GM12864 (cell line): Measurements from ENCODE around the gene C1QTNF6.

Experiments
- DNase-seq: peaks from one replicate; pipeline ENCODE4 v3.0.0-alpha.2; 2011; ENCODE audit warnings: low read depth
- H3K4me3 ChIP-seq: 2 replicates; pipeline ENCODE4 v1.5.1; 2011; ENCODE audit warnings: mild to moderate bottlenecking, low read depth, low read length, control low read depth
- TF ChIP-seq, protein P1 (sequence below): IDR thresholded peaks from 2 replicates; pipeline ENCODE4 v1.5.1; 2011; ENCODE audit warnings: low read depth, mild to moderate bottlenecking, moderate library complexity, low read length, control low read depth, inconsistent platforms; ENCODE audit errors: missing control alignments

The C1QTNF6 gene

DNA sequence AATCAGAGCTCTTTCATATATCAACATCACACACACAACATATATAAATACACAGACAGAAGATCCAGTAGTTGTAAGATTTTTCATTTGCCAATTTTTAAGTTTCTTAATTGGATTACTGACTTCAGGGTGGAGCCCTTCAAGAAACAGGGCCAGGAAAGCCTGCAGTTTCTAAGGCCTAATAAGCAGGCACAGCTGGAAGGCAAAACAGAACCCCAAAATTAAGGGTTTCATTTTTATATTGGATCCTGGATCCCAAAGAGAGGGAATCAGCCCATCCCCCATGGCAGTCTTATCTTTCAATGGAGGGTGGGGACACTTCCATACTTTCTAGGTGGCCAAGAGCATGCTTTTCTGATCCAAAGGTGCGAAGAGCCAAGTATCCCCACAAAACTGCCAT lies 4.7 kb upstream of the C1QTNF6 start:
- H3K4me3 ChIP-seq: no peak overlapping the region
- TF ChIP-seq, protein P1, sequence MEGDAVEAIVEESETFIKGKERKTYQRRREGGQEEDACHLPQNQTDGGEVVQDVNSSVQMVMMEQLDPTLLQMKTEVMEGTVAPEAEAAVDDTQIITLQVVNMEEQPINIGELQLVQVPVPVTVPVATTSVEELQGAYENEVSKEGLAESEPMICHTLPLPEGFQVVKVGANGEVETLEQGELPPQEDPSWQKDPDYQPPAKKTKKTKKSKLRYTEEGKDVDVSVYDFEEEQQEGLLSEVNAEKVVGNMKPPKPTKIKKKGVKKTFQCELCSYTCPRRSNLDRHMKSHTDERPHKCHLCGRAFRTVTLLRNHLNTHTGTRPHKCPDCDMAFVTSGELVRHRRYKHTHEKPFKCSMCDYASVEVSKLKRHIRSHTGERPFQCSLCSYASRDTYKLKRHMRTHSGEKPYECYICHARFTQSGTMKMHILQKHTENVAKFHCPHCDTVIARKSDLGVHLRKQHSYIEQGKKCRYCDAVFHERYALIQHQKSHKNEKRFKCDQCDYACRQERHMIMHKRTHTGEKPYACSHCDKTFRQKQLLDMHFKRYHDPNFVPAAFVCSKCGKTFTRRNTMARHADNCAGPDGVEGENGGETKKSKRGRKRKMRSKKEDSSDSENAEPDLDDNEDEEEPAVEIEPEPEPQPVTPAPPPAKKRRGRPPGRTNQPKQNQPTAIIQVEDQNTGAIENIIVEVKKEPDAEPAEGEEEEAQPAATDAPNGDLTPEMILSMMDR: no peak
- no peak for DNase-seq

DNA sequence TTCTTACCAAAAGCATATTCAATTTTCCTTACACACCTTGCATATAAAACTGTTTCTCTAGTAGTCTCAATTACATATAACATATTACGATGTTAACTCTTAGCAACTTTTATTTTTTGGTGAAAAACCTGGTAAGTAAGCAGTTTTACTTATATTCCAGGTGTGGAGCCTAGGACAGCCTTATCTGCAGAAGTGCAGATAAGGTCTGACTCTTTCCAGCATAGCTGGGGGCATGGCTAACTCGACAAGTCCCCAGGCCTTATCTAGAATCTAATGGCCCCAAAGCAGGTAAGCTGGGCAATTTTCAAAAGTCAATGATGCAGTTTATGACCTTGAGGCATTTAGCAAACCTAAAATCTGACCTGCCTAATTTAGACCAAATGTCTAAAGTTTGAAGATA lies 4.2 kb upstream of the C1QTNF6 start:
- no peak overlapping the region for H3K4me3 ChIP-seq
- no peak for DNase-seq
- TF ChIP-seq, protein P1: no peak

DNA sequence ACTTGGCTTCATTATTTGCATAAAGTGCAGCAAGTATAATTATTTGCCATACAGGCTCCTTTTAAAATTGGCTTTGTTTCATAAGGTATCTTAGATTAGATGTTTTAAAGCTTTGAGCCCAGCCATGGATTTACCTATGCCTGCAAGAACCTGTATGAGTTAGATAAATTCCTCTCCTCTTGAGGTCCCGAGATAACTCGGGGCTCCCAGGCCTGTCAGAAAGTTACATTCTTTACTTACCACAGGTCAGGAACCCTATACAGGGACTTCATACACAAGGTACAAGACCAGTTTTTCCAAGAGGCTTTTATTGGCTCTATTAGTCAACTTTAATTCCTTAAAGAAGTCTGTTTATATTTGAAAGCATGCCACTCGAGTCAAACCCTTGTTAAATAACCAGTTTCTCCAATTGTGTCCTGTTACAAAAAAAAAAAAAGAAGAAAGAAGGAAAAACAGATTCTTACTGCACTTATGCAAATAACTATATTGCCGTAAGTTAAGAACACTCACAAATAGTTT lies 2.3 kb upstream of the C1QTNF6 start:
- H3K4me3 ChIP-seq: no peak overlapping the region

DNA sequence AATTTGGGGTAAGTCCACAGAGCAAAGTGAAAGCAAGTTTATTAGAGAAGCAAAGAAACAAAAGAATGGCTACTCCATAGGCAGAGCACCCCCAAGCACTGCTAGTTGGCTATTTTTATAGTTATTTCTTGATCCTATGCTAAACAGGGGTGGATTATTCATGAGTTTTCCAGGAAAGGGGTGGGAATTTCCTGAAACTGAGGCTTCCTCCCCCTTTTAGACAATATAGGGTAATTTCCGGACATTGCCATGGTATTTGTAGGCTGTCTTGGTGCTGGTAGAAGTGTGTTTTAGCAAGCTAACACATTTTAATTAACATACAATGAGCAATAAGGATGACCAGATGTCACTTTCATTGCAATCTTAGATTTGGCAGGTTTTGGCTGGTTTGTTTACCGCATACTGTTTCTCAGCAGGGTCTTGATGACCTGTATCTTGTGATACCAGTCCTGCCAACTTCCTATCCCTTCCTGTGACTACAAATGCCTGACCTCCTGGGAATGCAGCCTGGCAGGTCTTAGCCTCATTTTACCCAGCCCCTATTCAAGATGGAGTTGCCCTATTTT lies 937 bp upstream of the C1QTNF6 start:
- TF ChIP-seq, protein P1: no peak

More for the DNA sequence above, 2.3 kb upstream of the C1QTNF6 start:
- DNase-seq: no peak
- TF ChIP-seq, protein P1: no peak

DNA sequence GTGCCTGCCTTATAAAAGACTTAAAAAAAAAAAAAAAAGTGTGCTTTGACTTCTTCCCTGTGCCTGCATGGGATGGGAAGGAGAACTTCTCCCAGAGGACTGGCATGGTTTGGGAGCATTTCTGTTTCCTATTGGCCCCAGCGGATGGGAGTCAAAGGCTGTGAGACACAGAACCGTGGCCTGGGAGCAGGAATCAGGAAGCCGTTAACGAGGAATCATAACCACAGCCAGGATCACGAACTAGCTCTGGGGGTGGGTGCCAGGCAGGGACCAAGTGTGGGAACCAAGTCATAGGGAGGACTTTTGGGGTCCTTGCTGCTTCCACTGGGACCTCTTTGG lies 526 bp downstream of the C1QTNF6 start:
- TF ChIP-seq, protein P1: no peak
- DNase-seq: no peak
- no peak overlapping the region for H3K4me3 ChIP-seq

More for the DNA sequence above, 937 bp upstream of the C1QTNF6 start:
- H3K4me3 ChIP-seq: no peak overlapping the region
- no peak for DNase-seq

DNA sequence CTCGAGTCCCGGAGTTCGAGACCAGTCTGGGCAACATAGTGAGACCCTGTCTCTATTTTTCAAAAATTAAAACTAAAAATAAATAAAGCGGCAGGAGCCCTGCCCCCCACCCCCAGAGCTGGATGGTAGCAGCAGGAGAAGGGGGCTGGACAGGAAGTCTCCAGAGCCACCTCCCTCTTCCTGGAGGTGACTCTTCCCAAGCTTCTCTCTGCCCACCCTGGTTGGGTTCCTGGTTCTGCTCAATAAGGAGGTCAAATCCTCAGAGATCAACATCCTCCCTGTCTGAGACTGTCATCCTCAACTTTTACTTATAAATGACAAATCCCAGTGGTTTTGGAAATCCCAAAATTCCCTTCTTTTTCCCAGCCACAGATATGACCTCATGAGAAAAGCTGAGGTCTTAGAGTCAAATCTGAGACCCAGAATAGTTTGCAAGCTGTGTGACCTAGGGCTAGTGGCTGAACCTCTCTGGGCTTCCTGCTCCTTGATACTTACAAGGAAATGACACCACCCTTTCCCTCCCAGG lies 987 bp downstream of the C1QTNF6 start:
- no peak overlapping the region for H3K4me3 ChIP-seq
- no peak for DNase-seq
- TF ChIP-seq, protein P1: no peak
